GM18870 (cell line): Measurements from ENCODE around the gene RIPPLY3.

Source experiments
- ATAC-seq: cut with Tn5 transposase; IDR thresholded peaks from one replicate; pipeline ENCODE4 v1.9.1; 2021; ENCODE audit warnings: moderate library complexity; ENCODE audit not compliant: unreplicated experiment

The RIPPLY3 gene

GRCh38 chr21:37006486-37007291 is at the start of gene RIPPLY3:
Gene RIPPLY3, plus strand, starts transcription at chr21:37006702. Its CDS starts 71 bp downstream, at chr21:37006773.
- ATAC-seq, result no peak

- no peak for ATAC-seq
Measured at GRCh38 chr21:36959020-36959835, 47.3 kb upstream of the RIPPLY3 start.

GRCh38 chr21:36960676-36961284 is 45.7 kb upstream of the RIPPLY3 start:
- ATAC-seq, result no peak

GRCh38 chr21:36962098-36962780 is 44.3 kb upstream of the RIPPLY3 start:
- no peak for ATAC-seq

- no peak for ATAC-seq
Measured at GRCh38 chr21:36964398-36964797, 42.1 kb upstream of the RIPPLY3 start.

- ATAC-seq, result no peak
Measured at GRCh38 chr21:36964827-36965719, 41.4 kb upstream of the RIPPLY3 start.

GRCh38 chr21:36965720-36966065 is 40.8 kb upstream of the RIPPLY3 start:
- no peak for ATAC-seq

GRCh38 chr21:36966066-36966820 is 40.3 kb upstream of the RIPPLY3 start, which contains the start of gene HLCS:
Gene HLCS, minus strand, starts transcription at chr21:36966669. Its CDS starts 31 bp downstream, at chr21:36966638.
- ATAC-seq, result no peak

- ATAC-seq, result no peak
Measured at GRCh38 chr21:36966821-36967768, 39.4 kb upstream of the RIPPLY3 start.

- no peak for ATAC-seq
Measured at GRCh38 chr21:36968414-36968813, 38.1 kb upstream of the RIPPLY3 start.

- ATAC-seq, result no peak
Measured at GRCh38 chr21:36968976-36969375, 37.5 kb upstream of the RIPPLY3 start.

- no peak for ATAC-seq
Measured at GRCh38 chr21:36973986-36974850, 32.3 kb upstream of the RIPPLY3 start.

- no peak for ATAC-seq
Measured at GRCh38 chr21:36974851-36975192, 31.7 kb upstream of the RIPPLY3 start.

- no peak for ATAC-seq
Measured at GRCh38 chr21:36976228-36976861, 30.2 kb upstream of the RIPPLY3 start.

- ATAC-seq, result no peak
Measured at GRCh38 chr21:36976882-36977651, 29.4 kb upstream of the RIPPLY3 start.
